ENCODE data around the gene GATAD2A. TPM values are rescaled to one million over a fixed set of nuclear protein-coding genes. Genes with fewer than 3 reads are reported as not detected.
"Not testable (repeated sequence)": the region's sequence is repeated elsewhere in the genome, so short reads cannot be mapped to it uniquely, and the experiment has no call there.

The GATAD2A gene
- total and polyA plus RNA-seq, 7 donors = 18.5 to 138 (median 30.2) TPM

DNA sequence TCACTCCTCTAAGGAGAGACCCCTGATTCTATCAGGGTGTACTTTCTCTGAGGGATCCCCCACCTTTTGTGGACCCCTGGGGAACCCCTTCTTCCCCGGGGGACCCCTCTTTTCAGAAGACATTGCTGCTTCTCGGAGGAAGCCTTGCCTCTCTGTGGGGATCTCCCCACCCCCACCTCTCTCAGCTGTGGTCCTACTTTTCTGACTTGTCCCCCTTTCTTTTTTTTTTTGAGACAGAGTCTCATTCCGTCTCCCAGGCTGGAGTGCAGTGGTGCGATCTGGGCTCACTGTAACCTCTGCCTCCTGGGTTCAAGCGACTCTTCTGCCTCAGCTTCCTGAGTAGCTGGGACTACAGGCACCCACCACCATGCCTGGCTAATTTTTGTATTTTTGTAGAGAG lies 18.4 kb upstream of the GATAD2A start:
- WGBS, 2 donors = 67 to 80% methylated on average over 5 of the region's 5 CpGs
- Histone ChIP-seq H3K9me3 (no peaks in the 10 kb centered on the region), H3K27ac (no peak overlapping the region), H3K36me3 (no peaks in the 10 kb centered on the region), H3K4me1 (peaks cover 0 to 43% (median 28%) of the 10 kb centered on the region in 4 donors), H3K4me3 (peak overlapping the region in 2 of 4 donors; percentile 73 to 93), H3K27me3 (no peaks in the 10 kb centered on the region)
- intact Hi-C loops (cut with DNase I) = no loop called here
- DNase-seq = no peak
- TF ChIP-seq, protein P1, sequence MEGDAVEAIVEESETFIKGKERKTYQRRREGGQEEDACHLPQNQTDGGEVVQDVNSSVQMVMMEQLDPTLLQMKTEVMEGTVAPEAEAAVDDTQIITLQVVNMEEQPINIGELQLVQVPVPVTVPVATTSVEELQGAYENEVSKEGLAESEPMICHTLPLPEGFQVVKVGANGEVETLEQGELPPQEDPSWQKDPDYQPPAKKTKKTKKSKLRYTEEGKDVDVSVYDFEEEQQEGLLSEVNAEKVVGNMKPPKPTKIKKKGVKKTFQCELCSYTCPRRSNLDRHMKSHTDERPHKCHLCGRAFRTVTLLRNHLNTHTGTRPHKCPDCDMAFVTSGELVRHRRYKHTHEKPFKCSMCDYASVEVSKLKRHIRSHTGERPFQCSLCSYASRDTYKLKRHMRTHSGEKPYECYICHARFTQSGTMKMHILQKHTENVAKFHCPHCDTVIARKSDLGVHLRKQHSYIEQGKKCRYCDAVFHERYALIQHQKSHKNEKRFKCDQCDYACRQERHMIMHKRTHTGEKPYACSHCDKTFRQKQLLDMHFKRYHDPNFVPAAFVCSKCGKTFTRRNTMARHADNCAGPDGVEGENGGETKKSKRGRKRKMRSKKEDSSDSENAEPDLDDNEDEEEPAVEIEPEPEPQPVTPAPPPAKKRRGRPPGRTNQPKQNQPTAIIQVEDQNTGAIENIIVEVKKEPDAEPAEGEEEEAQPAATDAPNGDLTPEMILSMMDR (IDR thresholded peaks at IDR 0.05) = no peak
- TF ChIP-seq POLR2A (IDR thresholded peaks at IDR 0.05) = no peak
- TF ChIP-seq EP300 (IDR thresholded peaks at IDR 0.05) = no peak
- TF ChIP-seq POLR2AphosphoS5 (IDR thresholded peaks at IDR 0.05) = no peak

DNA sequence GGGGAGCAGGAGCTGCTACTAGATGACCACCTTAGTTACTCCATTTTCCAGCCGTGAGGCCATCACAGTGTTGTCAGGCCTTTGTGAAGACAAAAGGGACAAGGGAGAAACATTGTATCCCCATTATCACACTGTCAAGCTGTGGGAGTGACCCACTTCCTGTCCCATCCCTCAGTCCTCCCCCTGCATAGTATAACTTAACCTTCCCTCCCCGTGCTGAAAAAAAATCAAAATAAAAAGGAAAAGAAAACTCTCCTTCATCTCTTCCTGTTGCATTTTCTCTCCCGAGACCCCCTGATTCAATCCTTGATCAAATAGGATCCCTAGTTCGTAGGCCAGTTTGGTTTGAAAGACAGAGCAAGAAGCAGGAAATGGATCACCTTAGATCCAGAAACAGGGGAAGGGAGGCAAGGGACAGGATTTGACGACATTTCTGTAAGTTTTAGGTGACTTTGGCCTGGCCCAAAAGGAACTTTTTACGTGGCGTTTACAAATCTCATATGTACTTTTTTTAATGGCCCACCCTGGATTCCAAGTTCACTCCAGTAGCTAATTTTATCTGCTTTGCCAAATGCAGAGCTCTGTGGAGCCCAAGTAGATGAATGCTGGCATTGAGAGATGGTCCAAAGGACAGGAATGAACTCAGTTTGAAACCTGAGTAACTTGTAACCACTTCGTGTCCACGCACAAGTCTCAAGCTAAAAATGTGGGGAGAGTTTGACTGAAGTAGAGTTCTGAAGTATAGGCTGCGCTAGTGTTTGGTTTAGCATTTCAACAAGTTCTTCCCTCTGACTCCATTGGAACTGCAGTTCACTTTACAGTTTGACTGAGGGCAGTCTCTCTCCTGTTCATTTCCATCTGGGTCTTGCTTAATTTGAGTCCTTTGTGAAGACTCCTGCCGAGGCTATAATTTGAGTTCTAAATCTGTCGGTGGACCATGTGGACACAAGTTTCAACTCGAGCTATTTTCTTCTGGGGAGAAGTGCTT lies 16.6 kb upstream of the GATAD2A start:
- intact Hi-C loops (cut with DNase I) = no loop called here
- Histone ChIP-seq H3K4me1 (peaks cover 0 to 43% (median 26%) of the 10 kb centered on the region in 4 donors), H3K36me3 (no peaks in the 10 kb centered on the region), H3K4me3 (no peak overlapping the region), H3K27me3 (no peaks in the 10 kb centered on the region), H3K9me3 (no peaks in the 10 kb centered on the region), H3K27ac (no peak overlapping the region)
- TF ChIP-seq POLR2A (IDR thresholded peaks at IDR 0.05) = no peak
- TF ChIP-seq EP300 (IDR thresholded peaks at IDR 0.05) = no peak
- no peak for TF ChIP-seq POLR2AphosphoS5 (IDR thresholded peaks at IDR 0.05)
- TF ChIP-seq, protein P1 (IDR thresholded peaks at IDR 0.05) = no peak
- WGBS, 2 donors = 72 to 74% methylated on average over 13 of the region's 13 CpGs
- DNase-seq = no peak

DNA sequence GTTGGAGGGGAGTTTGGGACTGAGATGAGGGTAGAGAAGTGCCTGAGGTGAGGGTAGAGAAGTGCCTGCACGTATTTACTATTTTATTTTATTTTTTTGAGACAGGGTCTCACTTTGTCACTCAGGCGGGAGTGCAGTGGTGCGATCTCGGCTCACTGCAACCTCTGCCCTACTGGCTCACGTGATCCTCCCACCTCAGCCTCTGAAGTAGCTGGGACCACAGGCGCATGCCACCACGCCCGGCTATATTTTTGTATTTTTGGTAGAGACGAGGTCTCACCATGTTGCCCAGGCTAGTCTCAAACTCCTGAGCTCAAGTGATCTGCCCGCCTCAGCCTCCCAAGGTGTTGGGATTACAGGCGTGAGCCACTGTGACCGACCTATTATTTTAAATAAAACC lies 15.8 kb upstream of the GATAD2A start:
- peaks cover 0 to 37% (median 18%) of the 10 kb centered on the region in 4 donors for H3K4me1 ChIP-seq
- 88 to 91% methylated on average over 12 of the region's 12 CpGs for WGBS, 2 donors
- H3K9me3 ChIP-seq; H3K27ac ChIP-seq; intact Hi-C loops (cut with DNase I); H3K27me3 ChIP-seq; DNase-seq; H3K36me3 ChIP-seq; H3K4me3 ChIP-seq: not testable (repeated sequence)

DNA sequence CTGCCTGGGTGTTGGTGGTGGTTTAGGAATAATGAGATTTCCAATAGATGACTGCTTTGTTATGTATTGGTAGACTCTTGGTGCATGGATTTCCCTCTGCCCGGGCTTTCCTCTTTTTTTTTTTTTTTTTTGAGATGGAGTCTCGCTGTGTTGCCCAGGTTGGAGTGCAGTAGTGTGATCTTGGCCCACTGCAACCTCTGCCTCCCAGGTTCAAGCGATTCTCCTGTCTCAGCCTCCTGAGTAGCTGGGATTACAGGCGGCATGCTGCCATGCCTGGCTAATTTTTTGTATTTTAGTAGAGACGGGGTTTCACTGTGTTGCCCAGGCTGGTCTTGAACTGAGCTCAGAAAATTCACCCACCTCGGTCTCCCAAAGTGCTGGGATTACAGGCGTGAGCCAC lies 11.1 kb upstream of the GATAD2A start:
- H3K36me3 ChIP-seq; intact Hi-C loops (cut with DNase I); H3K4me1 ChIP-seq: not testable (repeated sequence)

GRCh38 chr19:19399733-19400433 lies 5.6 kb upstream of the GATAD2A start:
- Histone ChIP-seq H3K36me3 (no peaks in the 10 kb centered on the region), H3K4me3 (no peak overlapping the region), H3K4me1 (peaks cover 0 to 19% (median 9%) of the 10 kb centered on the region in 4 donors), H3K9me3 (no peaks in the 10 kb centered on the region), H3K27me3 (no peaks in the 10 kb centered on the region), H3K27ac (no peak overlapping the region)
- WGBS, 2 donors = 65 to 71% methylated on average over 9 of the region's 9 CpGs
- intact Hi-C loops (cut with DNase I) = loop anchor here (10.0 kb wide), 1 partner anchor 265 kb away; the partner anchor contains the start of genes ATP13A1 and ZNF101
- no peak for TF ChIP-seq POLR2AphosphoS5 (IDR thresholded peaks at IDR 0.05)
- TF ChIP-seq EP300 (IDR thresholded peaks at IDR 0.05) = no peak
- TF ChIP-seq, protein P1 (IDR thresholded peaks at IDR 0.05) = no peak
- TF ChIP-seq POLR2A (IDR thresholded peaks at IDR 0.05) = no peak
- no peak for DNase-seq

More for the DNA sequence above, 11.1 kb upstream of the GATAD2A start:
- H3K27me3 ChIP-seq, H3K4me3 ChIP-seq, H3K27ac ChIP-seq, H3K9me3 ChIP-seq, DNase-seq: not testable (repeated sequence)
- 86 to 89% methylated on average over 7 of the region's 7 CpGs for WGBS, 2 donors

Measured in sigmoid colon (tissue), 7 donors.